GM19238 (cell line): ENCODE measurements around the gene INO80E.
"Not testable (repeated sequence)": the region's sequence is repeated elsewhere in the genome, so short reads cannot be mapped to it uniquely, and the experiment has no call there.

Experiments
- DNase-seq: peaks from one replicate; pipeline ENCODE4 v3.0.0; 2011; ENCODE audit warnings: low spot score; ENCODE audit not compliant: insufficient read length

INO80E gene

DNA sequence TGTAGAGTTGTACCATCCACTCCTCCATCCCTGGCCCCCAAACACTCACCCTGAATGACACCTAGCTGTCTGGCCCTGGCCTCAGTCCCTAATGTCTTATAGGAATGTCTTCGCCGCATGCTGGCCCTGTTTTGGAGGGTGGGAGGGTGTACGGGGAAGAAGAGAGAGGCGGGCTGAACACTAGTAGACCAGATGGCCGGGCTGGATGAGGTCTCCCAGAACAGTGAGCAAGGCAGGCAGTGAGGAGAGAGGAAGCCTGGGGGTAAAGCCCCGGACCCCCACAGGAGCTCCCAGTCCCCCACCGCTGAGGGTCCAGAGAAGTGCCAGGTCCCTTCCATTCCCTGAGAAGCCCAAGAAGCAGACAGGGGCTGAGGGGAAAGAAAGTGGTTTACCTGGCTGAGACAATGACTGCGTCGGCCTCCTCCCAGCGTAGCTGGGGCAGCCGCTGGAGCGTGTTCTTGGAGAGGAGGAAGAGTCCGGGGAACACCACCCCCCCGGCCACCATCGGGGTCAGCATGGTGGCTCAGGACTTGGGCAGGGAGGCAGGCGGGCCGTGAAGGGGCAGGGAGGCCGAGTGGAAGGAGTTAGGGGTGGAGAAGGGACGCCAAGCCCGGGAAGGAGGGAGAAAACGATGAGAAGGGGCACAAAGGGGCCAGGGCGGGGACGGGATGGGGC lies 34.1 kb downstream of the INO80E start:
- no peak for DNase-seq

DNA sequence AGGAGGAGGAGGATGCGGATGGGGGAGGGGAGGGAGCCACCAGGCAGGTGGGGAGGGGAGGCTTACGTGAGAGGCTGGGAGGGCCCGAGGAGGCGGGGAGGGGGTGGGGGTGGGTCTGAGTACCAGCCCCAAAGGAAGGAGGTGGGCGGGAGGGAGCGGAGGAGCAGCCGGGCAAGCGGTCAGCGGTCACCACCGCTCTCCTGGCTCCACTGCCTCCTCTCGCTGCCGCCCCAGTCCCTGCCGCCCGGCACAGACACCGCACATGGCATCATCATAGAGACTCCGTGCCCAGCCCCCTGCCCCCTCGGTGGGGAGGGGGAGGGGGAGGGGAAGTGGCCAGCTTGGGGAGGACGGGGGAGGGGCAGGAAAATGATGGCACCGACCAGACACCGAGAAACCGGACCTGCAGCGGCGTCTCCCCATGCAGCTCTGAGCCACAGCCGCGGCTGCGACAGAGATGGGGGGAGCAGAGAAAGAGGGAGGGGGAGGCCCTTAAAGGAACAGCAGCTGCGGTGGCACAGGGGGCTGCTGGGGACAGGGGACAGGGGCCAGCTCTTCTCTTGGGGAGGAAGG lies 34.9 kb downstream of the INO80E start, which contains the start of gene TLCD3B:
Gene TLCD3B, minus strand, starts transcription at position 431 of the 573 bp plus-strand sequence. CDS start 744 bp downstream, outside the sequence.
- no peak for DNase-seq

DNA sequence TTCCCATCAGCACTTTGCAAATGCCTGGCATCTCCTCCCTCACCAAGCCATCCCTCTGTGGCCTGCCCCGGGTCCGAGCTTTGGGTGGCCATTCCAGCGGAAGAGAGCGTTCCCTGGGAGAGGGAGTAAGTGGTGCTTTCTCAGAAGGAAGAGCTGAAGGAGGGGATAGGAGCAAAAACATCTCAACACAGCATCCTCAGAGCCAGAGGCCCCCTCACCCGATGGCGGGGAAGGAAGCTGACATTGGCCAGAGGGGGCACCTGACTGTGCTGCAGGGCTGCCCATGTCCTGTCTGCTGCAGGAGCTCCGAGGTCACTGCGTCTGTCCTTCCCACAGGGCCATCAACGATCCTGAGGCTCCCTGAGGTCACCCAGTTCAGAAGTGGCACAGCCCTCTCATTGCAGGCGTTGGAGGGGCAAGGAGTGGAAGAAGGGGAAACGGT lies 35.5 kb downstream of the INO80E start:
- no peak for DNase-seq

DNA sequence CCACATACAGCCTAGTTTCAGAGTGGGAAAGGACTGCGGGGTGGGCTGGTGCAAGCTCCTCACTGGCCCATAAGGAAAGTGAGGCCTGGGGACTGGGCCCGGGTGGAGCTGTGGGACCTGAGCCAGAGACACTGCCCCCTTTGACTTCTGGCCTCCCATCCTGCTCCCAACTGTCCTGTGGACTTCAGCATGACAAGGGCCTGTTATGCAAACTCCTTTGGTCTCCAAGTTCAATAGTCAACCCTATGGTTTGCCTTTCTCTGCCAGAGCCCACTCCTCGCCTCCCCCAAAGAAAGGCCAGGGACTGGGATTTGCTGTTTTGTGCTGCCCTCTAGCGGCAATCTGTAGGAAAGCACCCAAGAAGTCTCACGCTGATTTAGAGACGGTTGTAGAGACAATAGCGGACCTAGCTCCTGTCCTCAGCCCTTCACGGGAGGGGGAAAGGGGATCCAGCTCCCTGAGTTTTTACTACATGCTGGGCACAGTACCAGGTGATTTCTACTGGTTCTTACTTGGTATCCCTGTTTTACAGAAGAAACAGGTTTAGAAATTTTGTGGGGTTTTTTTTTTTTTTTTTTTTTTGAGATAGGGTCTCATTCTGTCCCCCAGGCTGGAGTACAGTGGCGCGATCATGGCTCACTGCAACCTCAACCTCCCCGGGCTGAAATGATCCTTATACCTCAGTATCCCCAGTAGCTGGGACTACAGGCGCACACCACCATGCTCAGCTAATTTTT lies 36.2 kb downstream of the INO80E start:
- peak; percentile 59 for DNase-seq

DNA sequence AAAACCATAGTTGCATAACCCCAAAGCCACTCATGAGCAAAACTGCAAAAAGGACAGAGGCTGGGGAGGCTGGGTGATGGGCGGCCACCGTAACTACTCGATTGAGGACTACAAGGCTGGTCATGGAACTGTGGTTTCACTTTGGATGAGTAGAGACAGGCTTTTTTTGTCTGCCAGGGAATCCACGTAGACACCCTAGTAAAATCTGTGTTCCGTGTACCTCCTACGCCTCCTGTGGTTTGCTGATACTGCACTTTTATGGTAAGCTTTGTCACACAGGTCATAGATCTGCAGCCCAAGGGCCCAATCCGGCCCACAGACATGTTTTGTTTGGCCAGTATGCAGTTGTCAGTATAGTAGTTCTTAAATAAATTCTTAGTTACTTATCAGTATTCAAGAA lies 37.2 kb downstream of the INO80E start:
- DNase-seq = no peak

DNA sequence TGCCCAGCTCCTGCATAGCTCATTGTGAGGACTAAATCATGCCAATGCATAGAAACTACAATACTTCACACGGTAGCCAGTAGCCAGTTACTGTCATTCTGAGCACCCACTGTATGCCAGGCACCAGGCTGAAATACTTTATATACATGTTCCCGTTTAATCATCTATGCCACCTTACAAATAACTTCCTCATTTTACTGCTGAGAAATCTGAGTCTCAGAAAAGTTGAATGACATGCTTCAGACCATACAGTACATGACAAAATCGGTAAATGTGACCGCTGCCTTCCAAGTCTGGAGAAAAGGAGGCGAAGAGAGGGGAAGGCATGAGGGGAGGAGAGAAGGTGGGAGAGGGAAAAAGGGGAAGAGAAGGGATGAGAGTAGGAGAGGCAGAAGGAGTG lies 44.2 kb downstream of the INO80E start:
- DNase-seq = no peak

DNA sequence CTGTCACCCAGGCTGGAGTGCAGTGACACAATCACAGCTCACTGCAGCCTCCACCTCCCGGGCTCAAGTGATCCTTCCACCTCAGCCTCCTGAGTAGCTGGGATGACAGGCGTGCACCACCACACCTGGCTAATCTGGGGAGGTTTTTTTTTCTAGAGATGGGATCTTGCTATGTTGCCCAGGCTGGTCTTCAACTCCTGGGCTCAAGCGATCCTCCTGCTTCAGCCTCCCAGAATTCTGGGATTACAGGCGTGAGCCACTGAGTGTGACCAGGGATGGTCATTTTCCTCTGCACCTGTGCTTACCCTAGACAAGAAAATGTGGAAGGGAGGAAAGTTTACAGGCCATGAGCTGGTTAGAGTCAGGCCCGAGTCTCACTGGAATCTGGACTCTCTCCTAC lies 44.6 kb downstream of the INO80E start:
- DNase-seq = not testable (repeated sequence)

DNA sequence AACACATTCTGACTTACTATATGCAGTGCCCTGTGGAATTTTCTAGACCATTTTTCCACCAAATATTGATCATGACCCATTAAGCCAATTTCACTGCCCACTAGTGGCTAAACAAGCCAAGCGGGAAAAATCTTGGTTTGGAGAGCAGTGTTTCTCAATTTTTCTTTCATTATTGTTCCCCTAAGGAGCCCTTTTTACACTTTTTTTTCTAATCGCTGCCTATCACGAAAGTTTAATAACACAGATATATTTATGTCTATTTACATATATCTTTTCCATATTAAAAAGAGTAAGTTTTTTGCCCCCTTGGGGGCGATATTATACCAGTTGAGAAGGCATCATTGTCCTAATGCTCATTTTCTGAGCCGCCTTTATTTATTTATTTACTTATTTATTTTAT lies 45.8 kb downstream of the INO80E start:
- DNase-seq = no peak

DNA sequence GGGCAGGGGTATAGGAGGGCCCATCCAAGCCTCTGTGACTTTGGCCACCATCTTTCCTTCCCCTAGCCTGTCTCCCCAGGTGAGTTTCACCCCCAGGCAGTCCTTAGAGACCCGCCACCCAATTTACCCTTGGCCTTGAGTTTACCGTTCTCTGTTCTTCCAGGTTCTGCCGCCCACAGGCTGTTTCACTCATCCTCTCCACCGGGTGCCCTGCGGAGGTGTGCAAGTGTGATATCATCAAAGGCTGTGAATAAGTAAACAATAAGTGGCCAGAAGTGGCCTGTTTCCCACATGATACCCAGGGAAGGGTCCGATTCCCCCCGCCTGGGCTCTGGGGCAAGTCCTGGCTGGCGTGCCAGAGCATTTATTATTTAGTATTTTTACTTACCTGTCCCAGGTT lies 50.1 kb downstream of the INO80E start:
- no peak for DNase-seq

DNA sequence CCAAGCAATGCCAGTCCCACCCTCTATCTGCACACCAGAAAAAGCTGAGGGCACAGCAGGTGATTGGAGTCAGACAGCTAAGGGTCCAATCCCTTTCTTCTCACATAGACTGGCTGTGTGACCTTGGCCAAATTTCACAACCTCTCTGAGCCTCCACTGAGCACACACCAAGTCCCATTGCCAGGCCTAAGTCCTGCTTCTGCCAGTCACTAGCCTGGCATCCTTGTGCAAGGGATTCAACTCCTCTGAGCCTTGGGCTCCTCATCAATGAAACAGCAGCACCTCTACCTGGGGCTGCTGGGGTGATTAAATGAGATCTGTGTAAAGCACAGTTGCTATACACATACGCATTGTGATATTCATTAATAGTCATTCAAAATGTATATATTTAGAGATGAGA lies 50.5 kb downstream of the INO80E start:
- DNase-seq = no peak

DNA sequence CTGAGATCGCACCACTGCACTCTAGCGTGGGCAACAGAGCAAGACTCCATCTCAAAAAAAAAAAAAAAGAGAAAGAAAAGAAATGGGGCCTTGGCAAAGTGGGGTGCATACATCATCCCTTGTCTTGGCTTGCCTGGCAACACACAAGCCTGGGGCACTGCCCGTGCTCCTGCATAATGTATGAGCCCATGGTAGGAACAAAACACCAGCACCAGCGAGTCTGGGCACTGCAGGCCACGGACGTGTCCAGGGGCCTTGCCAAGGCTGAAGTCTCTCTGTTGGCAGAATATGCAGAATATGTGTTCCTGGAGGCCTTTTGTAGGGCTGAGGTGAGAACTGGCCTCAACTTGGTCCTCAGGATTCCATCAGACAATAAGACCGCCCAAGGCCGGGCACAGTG lies 53.8 kb downstream of the INO80E start:
- DNase-seq = no peak

DNA sequence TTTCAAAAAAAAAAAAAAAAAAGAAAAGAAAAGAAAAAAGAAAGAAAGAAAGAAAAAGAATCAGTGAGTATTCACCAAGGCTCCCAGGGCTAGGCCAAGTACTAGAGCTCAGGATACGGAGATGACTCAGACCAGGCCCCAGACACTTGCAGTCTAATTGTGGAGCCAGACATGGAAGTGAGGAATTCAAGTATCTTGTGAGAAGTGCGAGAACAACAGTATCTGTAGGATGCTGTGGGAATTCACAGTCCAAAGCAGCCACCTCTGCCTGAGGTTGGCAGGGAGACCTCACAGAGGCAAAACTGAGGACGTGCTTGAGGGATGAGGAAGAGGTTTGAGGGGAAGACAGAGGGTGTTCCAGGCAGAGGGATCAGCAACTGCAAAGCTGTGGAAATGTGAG lies 55.5 kb downstream of the INO80E start:
- no peak for DNase-seq

DNA sequence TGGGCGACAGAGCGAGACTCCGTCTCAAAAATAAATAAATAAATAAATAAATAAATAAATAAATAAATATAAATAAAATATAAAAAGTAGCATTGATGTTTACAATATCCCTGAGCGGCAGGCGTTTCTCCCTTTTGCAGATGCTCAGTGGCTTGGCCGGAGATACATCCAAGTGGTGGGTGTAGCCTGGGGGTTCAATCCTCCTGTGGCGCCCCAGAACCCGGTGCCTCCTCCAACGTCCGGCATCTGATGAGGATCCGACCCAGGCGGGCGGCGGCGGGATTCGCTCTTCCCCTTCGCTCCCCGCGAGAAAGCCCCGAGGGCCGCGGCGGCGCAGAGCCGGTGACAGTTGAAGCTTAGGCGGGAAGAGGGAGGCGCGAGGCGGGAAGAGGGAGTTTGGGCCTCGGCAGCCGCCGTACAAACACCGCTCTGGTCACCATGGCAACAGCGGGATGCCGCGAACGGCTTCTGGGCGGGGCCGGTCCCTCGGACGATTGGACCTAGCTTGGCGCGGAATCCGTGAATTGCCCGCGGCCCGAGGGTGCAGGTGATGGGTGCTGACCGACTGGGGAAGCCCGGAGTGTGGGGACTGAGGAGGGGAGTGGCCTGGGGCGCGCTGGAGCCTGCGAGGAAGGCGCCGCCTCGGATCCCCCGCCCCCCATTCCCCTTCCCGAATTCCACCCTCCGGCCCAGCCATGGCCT lies 56.8 kb downstream of the INO80E start:
- DNase-seq = peak; percentile 92

DNA sequence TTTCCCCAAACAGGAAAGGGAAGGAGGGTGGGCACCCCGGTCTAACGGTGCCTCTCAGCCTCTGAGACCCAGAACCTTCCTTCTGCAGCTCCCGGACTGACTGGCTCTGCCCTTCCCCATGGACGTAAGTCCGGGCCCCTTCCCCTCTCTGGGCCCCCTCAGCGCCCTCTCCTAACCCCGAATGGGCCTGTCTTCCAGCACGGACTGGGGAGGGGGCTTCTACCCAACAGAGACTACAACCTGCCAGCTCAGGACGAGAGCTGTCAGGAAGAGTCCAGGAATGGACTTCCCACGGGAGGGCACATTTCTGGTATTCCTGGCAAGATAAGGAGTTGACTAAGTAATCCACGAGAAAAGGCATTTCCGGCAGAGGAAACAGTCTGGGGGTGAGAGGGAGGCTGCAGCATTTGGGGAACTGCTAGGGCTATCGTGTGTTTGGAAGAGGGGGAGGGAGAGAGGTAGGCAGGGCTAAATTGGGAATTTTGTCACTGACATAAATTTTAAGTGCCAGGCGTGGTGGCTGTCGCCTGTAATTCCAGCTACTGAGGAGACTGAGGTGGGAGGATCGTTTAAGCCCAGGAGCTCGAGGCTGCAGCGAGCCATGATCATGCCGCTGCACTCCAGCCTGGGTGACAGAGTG lies 57.5 kb downstream of the INO80E start:
- DNase-seq = no peak

DNA sequence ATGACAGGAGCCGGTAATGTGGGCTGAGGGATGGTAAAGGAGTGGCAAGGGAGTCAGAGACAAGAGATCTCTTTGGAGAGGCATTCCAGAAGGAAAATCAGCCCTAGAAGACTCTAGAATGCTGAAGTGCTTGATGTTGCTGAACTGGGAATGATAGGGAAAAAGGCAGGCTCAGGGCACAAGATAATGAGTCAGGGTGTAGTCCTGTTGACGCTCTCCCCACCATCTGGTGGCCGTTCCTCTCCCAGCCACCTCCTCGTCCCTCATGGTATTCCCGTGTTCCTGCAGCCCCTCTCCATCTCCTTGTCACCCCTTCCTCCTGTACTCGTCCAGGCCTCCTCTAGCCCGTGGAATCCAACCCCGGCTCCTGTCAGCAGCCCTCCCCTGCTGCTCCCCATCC lies 58.4 kb downstream of the INO80E start:
- DNase-seq = no peak

DNA sequence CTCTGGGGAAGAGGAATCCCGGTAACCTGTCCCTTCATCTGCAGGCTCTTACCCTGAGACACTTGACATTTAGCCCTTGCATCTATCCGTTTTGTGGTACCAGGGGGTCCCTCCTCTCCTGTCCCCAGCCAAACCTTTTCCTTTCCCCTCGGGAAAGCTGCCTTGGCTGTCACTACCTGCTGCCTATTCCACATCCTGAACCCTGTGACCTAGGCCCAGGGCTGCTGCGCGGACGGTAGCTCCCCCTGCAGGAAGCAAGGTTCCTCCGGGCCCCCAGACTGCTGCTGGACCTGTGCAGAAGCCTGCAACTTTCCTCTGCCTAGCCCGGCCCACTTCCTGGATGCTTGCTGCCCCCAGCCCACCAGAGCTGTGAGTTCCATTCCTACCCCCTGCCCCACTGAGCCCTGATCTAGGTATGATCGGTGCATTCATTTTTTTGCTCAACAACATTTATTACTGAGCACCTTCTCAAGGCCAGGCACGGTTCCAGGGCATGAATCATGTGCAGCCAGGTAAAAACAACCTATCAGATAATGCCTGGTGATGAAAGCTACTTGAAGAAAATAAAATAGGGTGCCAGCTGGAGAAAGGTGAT lies 59.0 kb downstream of the INO80E start:
- DNase-seq = no peak
